Measurements from ENCODE around the gene ERLIN1.

GRCh38 chr10:100173035-100173434, 12.8 kb downstream of the ERLIN1 start:
- TF ChIP-seq CTCF (IDR thresholded peaks at IDR 0.05) (no peak), TP53 (CRISPR knock-in tag; IDR thresholded peaks at IDR 0.05) (no peak), MLX (CRISPR knock-in tag; IDR thresholded peaks at IDR 0.05) (no peak), PREB (CRISPR knock-in tag; IDR thresholded peaks at IDR 0.05; ENCODE audit: borderline replicate concordance) (no peak), ZNF281 (CRISPR knock-in tag; IDR thresholded peaks at IDR 0.05) (no peak), FOXJ3 (CRISPR knock-in tag; IDR thresholded peaks at IDR 0.05; ENCODE audit: borderline replicate concordance) (no peak), CBFB (CRISPR knock-in tag; IDR thresholded peaks at IDR 0.05; ENCODE audit: low read depth) (no peak), E2F4 (CRISPR knock-in tag; IDR thresholded peaks at IDR 0.05; ENCODE audit: borderline replicate concordance, low read depth) (no peak), FOXK1 (CRISPR knock-in tag; IDR thresholded peaks at IDR 0.05) (no peak), SP1 (CRISPR knock-in tag; conservative IDR thresholded peaks at IDR 0.05) (no peak), NFYB (CRISPR knock-in tag; conservative IDR thresholded peaks at IDR 0.05; ENCODE audit: low read depth) (no peak), NR1H2 (CRISPR knock-in tag; IDR thresholded peaks at IDR 0.05) (no peak), ELF4 (CRISPR knock-in tag; IDR thresholded peaks at IDR 0.05; ENCODE audit: low read depth) (no peak)

Data from WTC11 (cell line).